ENCODE results near the gene CARS2.
A peak's percentile ranks its signal among the peaks of the same experiment; 100 is the strongest.

CARS2 gene

DNA sequence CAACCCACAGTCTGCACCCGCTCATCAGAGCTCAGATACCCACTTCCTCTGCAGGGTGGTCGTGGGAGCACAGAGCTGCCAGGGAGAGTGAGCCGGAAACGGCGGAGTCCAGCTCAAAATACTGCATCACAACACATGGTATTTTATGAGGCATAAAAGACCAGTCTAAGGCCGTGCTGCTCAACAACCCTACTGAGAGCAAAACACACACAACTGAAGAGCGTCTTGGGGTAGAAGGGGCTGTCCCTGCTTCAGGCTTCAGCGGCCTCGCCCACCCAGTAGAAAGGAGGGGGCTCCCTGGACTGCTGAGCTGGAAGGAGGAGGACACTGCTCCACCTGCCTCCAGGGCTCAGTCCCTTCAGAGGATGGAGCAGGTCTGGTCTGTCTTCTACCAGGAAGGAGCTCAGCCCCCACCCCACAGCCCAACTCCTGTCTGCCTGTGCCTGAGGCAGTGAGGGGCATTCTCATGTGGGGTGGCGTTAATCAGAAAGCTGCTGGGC, 53.6 kb downstream of the CARS2 start:
- DNase-seq (ENCODE audit: low read depth in 2 of 2) = no peak

DNA sequence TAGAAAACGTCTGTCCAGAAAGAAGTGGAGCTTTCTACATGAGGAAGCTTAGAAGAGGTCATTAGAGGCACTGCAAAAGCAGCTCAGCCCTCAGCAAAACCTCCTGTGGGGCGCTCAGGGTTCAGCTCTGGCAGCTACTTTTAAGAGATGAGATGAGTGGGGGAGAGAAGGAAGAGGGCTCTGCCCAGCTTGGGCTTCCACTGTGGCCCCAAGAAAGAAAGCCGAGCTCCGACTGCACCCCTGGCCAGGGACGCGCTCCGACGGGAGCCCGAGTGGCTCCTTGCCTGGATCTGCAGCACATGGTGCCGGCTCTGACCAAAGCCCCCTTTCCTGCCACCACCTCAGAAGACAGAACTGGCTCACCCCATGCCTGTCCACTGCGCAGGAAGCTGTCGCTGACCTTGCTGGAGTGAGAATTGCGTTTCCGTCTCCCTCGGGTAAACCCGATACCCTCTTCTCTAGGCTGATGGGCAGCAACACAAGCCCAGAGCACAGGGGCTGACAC, 54.1 kb downstream of the CARS2 start:
- DNase-seq (ENCODE audit: low read depth in 2 of 2) = no peak

DNA sequence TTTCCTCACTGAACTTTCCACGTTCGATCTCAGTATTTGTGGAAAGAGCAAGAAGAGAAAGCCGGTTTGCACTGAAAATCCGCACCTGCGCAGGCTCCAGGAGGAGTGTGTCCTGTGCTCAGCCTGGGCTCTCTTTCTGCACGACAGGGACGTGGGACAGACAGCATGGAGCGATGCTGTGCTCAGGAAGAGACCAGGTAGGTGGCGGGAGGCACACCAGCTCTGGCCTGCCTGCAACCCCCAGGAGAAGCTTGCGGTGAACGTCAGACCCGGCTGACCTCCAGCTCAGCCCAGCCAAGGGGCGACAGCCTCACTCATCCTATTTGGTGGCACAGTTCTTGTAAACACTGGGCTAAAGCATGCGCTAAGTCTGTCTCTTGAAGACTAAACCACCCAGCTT, 54.6 kb downstream of the CARS2 start:
- no peak for DNase-seq (ENCODE audit: low read depth in 2 of 2)

DNA sequence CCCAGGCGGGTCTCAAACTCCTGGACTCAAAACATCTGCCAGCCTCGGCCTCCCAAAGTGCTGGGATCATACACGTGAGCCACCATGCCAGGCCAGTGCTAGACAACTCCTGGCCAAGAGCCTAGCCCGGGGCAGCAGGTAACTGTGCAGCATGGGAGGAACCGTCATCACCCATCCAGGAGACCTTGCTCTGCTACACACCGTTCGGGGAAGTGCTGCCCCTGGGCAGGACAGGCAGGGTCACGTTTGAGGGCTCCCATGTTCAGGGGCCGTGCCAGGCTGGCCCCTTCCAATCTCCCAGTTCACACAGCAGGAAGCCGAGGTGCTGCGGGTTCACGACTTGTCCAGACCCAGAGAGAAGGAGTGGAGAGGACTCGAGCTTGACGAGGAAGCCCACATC, 55.5 kb downstream of the CARS2 start:
- DNase-seq (ENCODE audit: low read depth in 2 of 2) = no peak

DNA sequence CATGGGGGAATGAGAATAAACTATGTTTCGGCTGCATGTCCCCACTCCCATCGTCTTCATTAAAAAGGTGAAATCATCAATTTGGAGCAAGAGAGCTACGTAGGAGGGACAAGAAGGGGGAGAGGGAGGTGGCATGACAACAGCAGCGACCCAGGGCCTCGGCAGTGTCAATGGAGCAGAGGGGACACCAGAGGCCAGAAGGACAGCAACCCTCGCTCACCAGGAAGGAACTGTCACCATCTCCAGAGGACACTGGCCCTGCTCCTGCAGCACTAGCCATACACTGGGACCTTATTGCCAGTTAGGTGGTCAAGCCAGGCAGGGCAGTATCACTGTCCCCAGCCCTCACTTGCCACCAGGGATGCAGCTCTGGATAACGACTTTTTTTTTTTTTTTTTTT, 56.4 kb downstream of the CARS2 start:
- no peak for DNase-seq (ENCODE audit: low read depth in 2 of 2)

DNA sequence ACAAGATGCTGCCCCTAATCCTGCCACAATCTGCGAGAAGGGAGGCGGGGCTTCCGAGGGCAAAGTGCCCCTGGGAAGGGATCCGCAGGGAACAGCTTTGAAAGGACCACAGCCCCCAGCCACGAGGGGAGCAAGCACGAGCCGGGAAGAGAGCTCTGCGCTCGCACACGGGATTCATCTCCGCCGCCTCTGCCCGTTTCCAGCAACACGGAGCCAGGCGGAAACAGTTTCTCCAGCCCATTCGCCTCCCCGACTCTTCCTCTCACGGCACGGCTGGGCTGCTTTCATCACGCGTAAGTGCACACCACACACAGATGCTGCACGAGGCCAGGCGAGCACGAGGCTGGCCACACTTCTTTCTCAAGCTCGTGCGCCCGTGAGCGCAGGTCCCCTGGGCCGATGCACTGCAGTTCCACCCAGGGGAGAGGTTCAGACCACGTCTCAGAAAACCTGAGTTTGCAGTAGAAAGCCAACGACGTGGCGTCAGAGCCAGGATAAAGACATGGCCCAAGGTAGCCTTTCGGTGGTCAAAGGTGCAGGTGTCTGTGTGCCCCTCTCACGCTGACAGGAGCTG, 57.0 kb downstream of the CARS2 start:
- DNase-seq (ENCODE audit: low read depth in 2 of 2) = no peak

DNA sequence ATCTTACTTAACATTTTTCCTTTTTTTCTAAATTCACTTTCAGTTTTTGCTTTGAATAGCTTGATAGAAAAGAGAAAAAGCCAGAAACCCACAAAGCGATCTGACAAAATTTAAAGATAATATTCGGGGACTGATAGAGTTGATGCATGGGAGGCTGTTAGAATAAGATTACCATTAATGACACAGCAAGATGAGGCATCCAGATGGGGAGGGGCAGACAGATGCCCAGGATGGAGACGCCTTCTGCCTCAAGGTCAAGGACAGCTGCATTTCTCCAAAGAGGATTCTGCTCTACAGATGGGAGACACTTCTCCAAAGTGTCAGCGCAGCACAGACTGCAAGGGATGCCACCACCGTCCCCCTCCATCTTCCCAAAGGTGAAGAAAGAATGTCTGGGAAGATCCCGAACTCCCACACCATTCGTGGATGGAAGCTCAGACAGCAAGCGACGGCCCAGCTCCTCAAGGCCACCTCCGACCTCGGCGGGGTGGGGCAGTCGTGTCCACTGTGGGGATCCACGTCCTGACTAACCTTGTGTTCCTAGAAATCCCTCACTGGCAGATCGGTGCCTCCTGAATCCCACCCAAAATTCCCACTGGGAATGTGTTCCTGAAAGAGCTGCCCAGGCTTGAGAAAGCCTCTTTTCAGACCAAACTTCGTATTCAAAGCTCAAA, 57.6 kb downstream of the CARS2 start:
- no peak for DNase-seq (ENCODE audit: low read depth in 2 of 2)

DNA sequence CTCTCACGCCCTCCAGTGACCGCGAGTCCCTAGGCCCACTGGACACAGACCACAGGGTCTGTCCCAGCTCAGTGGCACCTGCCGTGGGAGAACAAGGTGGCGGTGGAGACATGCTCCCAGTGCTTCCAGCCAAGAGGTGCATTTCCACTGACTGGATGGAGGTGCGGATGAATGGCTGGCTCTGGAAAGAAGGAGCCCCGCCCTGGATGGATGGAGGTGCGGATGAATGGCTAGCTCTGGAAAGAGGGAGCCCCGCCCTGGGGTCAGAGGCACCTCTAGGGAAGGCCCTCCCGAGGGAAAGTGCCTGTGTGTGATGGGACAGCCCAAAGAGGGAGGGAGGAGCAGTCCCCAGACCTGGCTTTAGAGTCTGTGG, 58.6 kb downstream of the CARS2 start:
- DNase-seq (ENCODE audit: low read depth in 2 of 2) = no peak

DNA sequence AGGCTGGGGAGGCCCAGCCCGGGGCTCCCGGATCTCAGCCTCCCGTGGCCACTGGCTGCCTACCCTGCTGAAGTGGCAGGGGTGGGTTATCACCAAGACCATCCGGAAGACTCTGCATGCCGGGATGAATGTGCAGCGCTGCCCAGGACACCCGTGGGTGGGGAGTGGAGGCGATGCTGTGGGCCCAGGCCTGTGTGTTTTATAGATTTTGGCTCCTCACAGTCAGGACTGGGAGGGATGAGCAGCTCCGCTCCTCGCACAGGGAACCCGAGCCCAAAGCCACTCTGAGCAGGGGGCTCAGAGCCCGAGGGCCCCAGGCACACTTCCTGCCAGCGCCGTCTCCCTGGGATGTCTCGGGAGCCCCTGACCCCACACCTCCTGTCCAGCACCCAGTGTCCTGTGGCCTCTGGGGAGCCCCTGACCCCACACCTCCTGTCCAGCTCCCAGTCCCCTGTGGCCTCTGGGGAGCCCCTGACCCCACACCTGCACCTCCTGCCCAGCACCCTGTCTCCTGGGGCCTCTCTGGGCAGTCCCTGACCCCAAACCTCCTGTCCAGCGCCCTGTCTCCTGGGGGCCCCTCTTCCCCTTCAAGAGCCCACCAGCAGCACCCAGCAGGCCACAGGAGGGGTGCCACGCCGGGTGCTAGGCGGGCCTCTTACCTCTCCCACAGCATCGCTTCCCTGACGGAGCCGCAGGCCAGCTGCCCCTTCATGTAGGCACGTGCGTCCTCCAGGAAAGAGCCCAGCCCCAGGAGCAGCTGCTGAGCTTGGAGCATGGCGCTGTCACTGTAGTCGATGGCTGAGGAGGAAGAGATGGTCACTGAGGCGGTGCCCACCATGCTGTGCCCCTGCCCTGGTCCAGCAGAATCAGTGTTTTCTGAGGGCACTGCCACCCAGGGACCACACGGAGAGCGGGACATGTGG, 59.2 kb downstream of the CARS2 start:
- no peak for DNase-seq (ENCODE audit: low read depth in 2 of 2)

DNA sequence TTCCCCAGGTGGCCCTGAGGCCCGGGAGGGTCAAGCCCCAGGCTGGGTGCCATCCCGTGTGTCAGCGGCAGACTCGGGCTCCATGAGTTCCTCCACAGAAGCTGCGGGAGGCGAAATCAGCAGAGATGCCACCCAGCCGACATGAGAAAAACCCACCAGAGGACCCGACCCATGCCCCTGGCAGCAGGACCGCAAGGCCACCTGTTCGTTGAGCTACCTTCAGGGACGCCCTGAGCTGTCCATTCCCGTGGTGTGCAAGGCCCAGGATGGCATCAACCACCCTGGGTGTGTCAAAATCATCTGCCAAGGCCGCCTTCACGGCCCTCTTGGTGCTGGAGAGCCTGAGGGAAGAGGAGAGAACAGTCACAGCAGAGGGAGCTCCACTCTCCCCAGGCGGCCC, 60.2 kb downstream of the CARS2 start:
- DNase-seq (ENCODE audit: low read depth in 2 of 2) = no peak

DNA sequence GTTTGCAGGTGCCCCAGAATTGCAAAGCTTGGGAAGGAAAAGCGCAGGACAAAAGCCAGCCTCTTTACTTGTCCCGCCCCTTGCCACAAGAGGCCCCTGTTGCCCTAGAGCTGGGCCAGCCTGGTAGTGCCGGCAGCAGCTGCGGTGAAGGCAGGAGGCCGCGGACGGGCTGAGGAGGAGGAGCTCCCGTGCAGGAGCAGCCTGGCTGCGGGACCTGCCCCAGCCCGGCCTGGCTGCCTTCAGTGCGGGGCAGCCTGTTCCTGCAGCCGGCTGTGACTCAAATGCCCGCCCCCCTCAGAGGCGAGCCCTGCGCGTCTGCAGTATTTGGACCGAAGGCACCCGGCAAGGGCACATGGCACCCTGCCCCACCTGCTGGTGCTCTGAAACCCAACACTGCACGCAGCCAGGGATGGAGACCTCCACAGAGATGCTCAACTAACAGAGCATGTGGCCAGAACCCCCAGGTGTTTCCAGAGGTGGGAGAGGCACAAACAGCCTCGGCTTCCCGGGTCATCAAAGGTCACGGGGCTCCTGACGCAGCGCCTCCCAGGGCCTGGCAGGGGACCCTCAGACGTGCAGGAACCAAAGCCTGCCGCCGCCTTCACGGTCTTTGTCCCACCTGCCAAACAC, 60.9 kb downstream of the CARS2 start:
- DNase-seq (ENCODE audit: low read depth in 2 of 2) = peak in 1 of 2 donors; percentile 14

DNA sequence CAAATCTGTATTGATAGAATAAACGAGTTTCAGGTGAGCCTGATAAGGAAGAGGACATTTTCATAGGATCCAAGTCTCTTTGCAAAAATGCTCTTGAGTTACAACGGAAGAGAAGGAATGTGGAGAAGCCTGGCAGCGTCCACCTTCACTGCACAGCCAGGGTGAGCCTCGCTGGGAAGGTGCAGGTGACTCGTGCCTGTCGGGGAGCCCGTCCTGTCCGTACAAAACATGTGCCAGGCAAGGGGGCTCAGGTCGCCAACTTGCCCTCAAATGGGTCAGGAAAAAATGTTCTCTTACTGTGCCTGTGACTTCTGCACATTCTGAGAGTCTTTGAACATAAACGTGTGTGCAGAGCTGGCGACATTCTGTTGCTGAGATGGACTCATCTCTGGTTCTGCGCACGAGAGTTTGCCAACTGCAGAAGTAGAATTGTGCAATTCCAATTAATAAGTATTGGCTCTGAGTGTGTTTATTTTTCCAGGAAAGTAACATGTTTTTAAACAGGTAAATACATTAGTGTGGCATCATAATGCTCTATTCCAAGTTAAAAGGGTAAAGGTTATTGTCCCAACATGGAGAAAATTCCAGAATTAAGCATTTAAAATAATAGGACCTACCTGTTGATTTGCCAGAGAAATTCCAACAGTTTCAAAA, 62.0 kb downstream of the CARS2 start:
- no peak for DNase-seq (ENCODE audit: low read depth in 2 of 2)

DNA sequence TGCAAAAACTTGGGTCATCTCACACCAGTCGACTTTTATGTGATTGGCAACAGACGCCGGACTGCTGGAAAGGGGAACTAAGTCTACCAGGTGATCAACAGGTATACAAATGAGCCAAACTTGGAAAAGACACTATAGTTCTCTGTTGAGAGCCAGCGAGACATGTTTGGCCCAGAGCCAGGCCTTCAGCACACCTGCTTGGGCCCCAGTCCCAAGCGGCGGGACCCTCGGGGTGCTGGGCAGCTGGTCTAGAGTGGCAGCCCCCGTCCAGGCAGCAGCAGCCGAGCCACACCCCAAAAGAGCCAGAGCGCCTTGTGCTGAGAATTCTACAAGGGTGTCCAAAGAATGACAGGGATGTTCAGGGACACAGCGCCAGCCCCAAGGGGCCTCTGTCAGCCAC, 62.6 kb downstream of the CARS2 start:
- no peak for DNase-seq (ENCODE audit: low read depth in 2 of 2)

DNA sequence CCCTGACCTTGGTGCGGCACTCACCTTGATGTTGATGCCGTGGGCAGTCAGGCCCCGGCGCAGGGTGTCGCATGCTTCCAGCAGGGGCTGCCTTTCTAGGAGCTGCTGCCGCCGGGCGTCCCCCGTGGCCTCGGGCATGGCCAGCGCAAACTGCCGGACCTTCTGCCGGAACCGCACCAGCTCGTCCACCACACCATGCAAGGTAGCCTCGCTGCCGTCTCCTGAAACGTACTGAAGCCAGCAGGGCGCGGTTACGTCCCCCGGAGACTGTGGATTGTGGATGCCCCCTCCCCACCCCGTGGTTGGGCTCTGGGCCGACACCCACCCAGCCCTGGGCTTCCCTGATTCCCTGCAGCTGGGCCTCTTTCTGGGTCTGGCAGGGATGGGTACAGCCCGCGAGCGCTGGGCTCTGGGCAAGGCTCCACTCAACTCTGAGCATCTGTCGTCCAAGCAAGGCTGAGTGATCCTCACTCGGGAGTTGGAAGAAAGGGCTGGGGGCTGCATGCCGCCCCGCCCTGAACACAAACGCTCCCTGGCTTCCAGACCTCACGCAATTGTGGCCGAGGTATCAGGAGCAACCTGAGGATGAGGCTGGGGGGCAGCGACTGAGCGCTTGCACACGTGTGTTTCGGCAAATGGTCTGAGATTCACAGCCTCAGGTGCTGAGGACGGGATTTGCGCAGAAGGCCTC, 63.5 kb downstream of the CARS2 start:
- no peak for DNase-seq (ENCODE audit: low read depth in 2 of 2)

DNA sequence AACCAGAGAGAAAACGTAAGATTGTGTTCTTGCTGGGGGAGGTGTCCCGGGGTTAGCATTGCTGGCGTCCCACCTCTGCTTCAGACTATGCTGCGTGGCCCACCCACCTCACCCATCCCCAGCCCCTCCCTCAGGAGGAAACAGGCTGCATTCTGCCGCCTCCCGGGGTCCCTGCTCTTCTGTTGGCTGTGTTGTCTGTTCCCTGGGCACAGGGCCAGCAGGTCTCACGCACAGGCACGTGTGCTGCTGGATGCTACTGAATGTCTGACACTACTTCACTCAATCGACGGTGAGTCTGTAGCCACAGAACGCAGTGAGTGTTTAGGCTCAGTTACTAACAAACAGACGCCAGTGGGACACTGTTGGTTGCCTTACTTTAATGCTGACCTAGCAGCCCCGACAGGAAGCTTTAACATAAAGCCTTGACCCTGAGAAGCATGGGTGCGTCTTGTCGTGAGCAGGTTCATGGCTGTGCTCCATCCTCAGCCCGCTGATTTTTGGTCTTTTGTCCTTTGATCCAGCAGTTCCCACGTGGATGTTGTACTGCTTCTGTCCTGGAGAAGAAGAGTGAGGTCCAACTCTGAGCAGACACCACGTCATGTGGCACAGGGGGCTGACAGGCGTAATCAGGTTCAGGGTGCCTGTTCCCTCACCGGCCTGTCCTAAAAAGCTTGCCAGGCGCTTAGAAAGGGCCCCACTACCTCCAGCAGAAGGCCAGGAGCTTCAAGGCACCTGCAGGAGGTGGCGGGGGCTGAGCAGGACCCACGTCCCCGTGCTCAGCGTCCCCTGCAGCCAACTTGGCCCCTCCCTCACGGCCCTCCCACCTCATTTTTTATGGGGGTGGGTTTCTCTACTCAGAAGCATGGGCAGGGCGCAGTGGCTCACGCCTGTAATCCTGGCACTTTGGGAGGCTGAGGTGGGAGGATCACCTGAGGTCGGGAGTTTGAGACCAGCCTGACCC, 64.6 kb downstream of the CARS2 start:
- no peak for DNase-seq (ENCODE audit: low read depth in 2 of 2)

DNA sequence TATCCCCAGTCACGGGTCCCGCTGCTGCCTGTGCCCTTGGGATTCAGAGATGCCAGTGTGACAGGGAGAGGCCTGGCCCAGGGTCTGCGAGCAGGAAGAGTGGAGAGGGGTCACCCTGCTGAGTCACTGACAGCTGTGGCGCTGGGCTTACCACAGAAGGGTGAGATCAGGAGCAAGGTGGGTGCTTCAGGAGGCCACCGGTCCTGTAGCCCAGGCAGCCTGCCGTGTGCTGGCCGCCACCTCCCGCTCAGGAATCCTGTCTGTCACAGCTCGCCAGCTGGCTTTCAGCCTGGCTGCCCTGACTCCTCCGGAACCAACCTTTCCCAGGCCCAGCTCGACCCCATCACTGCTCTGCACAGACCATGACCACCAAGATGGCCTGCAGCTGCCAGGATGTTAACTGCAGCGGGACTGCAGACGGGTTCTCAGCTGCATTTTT, 65.3 kb downstream of the CARS2 start:
- DNase-seq (ENCODE audit: low read depth in 2 of 2) = no peak

DNA sequence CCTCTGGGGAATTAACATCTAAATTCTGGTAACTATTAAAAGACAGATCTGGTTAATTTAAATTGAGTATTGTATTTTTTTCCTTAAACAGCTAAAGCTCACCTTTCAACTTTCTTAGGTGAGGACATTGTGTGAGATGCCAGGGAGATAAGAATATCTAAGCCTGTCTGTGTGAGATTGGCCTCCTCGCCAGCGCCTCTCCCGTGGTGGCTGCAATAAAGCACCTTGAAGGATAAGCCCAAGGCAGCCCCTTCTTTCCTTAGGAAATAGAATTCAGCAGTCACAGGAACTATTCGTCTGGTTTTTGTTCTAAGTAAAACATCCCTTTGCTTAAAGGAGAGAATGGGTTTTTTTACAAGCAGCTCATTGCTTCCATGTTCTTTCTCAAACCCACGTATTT, 66.0 kb downstream of the CARS2 start:
- DNase-seq (ENCODE audit: low read depth in 2 of 2) = no peak

DNA sequence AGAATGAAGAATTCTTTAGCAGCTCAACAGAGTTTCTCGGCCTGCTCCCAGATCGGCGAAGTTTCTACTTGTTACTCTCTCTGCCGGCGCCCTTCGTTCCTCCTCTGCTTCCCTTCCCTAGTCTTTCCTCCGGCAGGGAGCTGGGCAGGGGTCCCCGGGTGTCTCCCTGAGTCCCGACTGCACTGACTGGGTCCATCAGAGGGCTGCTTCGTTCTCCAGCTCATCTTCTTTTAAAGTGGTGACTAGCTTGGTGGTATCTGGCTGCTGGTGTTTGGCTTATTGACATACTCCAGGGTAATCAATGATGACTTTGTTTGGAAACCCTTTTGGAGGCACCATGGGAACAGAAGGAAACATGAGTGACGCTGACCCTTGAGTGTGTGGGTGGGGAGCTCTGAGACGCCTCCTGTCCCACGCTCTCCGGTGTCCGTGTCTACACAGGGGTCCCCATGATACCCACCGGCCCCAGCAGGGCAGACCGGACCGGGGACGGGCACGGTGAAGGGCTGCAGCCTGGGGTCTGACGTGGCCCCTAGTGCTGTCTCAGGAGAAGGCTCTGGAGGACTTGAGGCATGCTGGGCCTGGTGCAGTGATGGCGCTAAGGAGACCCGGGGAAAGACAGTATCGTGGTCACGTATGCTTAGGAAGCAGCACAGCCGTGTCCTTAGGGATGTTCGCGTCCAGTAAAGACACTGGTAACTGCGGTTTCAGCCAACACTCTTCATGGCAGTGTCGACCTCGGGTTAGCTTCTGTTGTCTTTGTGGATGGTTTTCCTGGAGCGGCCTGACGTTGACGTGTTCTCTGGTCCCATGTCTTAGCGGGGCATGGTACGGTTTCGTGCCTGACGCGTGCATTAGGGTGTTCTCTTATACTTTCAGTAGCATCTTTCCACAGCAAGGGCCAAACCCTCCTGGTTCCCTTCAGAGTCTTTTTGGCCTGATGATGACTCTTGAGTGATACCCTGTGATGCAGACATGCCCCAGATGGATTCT, 66.8 kb downstream of the CARS2 start:
- no peak for DNase-seq (ENCODE audit: low read depth in 2 of 2)

DNA sequence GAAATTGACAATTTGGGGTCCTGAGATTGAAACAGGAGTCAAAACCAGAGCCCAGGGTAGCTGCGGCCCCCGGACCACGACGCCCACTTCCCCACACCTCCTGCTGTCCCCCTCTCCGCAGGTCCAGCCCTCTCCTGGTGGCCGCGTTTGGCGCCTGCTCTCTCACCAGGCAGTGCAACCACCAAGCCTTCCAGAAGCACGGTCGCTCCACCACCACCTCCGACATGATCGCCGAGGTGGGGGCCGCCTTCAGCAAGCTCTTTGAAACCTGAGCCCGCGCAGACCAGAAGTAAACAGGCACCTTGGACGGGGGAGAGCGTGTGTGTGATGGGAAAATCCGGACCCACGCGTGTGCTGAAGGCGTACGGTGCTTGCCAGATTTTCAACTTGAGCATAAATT, 67.7 kb downstream of the CARS2 start:
- no peak for DNase-seq (ENCODE audit: low read depth in 2 of 2)

Data from stimulated activated CD8-positive, alpha-beta memory T cell treated with anti-CD3 and anti-CD28 coated beads, Interleukin-7, amount 100 ng/mL, for 1 hour (primary cell).